Measurements from ENCODE around the gene DSG4. TPM values are rescaled to one million over a fixed set of nuclear protein-coding genes. Genes with fewer than 3 reads are reported as not detected.

Gene DSG4
- total RNA-seq, 2 experiments from 2014 or later = not detected

GRCh38 chr18:31410716-31411483 lies 34.3 kb downstream of the DSG4 start:
- ChIA-PET POLR2A (no interaction called here), CTCF (interaction anchor here (1.1 kb wide), 1 partner anchor 13 kb away, joined by 4 read pairs; no protein-coding TSS in a partner anchor)
- no peaks in the 10 kb centered on the region for H3K4me1 Mint-ChIP-seq
- no peaks in the 10 kb centered on the region for H3K27me3 Mint-ChIP-seq
- no peak for DNase-seq
- no peaks in the 10 kb centered on the region for H3K36me3 Mint-ChIP-seq (ENCODE audit: low read depth)
- no peak for ATAC-seq
- intact Hi-C loops (cut with DNase I, micrococcal nuclease) = no loop called here
- H3K4me3 Mint-ChIP-seq = no peak overlapping the region
- H3K9me3 Mint-ChIP-seq (ENCODE audit: low read depth) = peaks cover 2% of the 10 kb centered on the region
- H3K27ac Mint-ChIP-seq = no peak overlapping the region

GRCh38 chr18:31413137-31413536 lies 36.6 kb downstream of the DSG4 start:
- DNase-seq = no peak
- Mint-ChIP-seq H3K36me3 (ENCODE audit: low read depth) (no peaks in the 10 kb centered on the region), H3K27me3 (no peaks in the 10 kb centered on the region), H3K27ac (no peak overlapping the region), H3K4me1 (no peaks in the 10 kb centered on the region), H3K9me3 (ENCODE audit: low read depth) (peaks cover 4% of the 10 kb centered on the region), H3K4me3 (no peak overlapping the region)
- POLR2A ChIA-PET = no interaction called here
- ATAC-seq = no peak
- intact Hi-C loops (cut with DNase I, micrococcal nuclease) = no loop called here
- CTCF ChIA-PET = no interaction called here

GRCh38 chr18:31417850-31418249 lies 41.3 kb downstream of the DSG4 start:
- DNase-seq (no peak), ATAC-seq (no peak)
- Mint-ChIP-seq H3K27ac (no peak overlapping the region), H3K27me3 (no peaks in the 10 kb centered on the region), H3K9me3 (ENCODE audit: low read depth) (peaks cover 2% of the 10 kb centered on the region), H3K4me3 (no peak overlapping the region), H3K4me1 (no peaks in the 10 kb centered on the region), H3K36me3 (ENCODE audit: low read depth) (no peaks in the 10 kb centered on the region)
- intact Hi-C loops (cut with DNase I, micrococcal nuclease) = no loop called here
- POLR2A ChIA-PET = no interaction called here
- CTCF ChIA-PET = no interaction called here

- POLR2A ChIA-PET = no interaction called here
- no peak for ATAC-seq
- Mint-ChIP-seq H3K9me3 (ENCODE audit: low read depth) (peaks cover 2% of the 10 kb centered on the region), H3K4me3 (no peak overlapping the region), H3K36me3 (ENCODE audit: low read depth) (no peaks in the 10 kb centered on the region), H3K27ac (no peak overlapping the region), H3K27me3 (no peaks in the 10 kb centered on the region), H3K4me1 (no peaks in the 10 kb centered on the region)
- CTCF ChIA-PET = no interaction called here
- DNase-seq = no peak
- intact Hi-C loops (cut with DNase I, micrococcal nuclease) = no loop called here
Measured at GRCh38 chr18:31419457-31419932, 42.9 kb downstream of the DSG4 start.

- CTCF ChIA-PET = no interaction called here
- no peak overlapping the region for H3K4me3 Mint-ChIP-seq
- DNase-seq (no peak), ATAC-seq (no peak)
- H3K9me3 Mint-ChIP-seq (ENCODE audit: low read depth) = peaks cover 2% of the 10 kb centered on the region
- no peaks in the 10 kb centered on the region for H3K4me1 Mint-ChIP-seq
- no peaks in the 10 kb centered on the region for H3K27me3 Mint-ChIP-seq
- POLR2A ChIA-PET = no interaction called here
- intact Hi-C loops (cut with DNase I, micrococcal nuclease) = loop anchor here in 1 of 2 experiments (5.0 kb wide), 1 partner anchor 302 kb away; no protein-coding TSS in a partner anchor
- H3K36me3 Mint-ChIP-seq (ENCODE audit: low read depth) = no peaks in the 10 kb centered on the region
- H3K27ac Mint-ChIP-seq = no peak overlapping the region
Measured at GRCh38 chr18:31420032-31420431, 43.5 kb downstream of the DSG4 start.

GRCh38 chr18:31420524-31420923 lies 43.9 kb downstream of the DSG4 start:
- H3K4me1 Mint-ChIP-seq = no peaks in the 10 kb centered on the region
- no peak overlapping the region for H3K4me3 Mint-ChIP-seq
- CTCF ChIA-PET = no interaction called here
- H3K9me3 Mint-ChIP-seq (ENCODE audit: low read depth) = peaks cover 2% of the 10 kb centered on the region
- intact Hi-C loops (cut with DNase I, micrococcal nuclease) = loop anchor here in 1 of 2 experiments (5.0 kb wide), 1 partner anchor 302 kb away; no protein-coding TSS in a partner anchor
- POLR2A ChIA-PET = no interaction called here
- no peaks in the 10 kb centered on the region for H3K36me3 Mint-ChIP-seq (ENCODE audit: low read depth)
- no peak for DNase-seq
- no peaks in the 10 kb centered on the region for H3K27me3 Mint-ChIP-seq
- no peak for ATAC-seq
- no peak overlapping the region for H3K27ac Mint-ChIP-seq

GRCh38 chr18:31424383-31424988 lies 47.9 kb downstream of the DSG4 start:
- DNase-seq = peak; percentile 51
- H3K9me3 Mint-ChIP-seq (ENCODE audit: low read depth) = no peaks in the 10 kb centered on the region
- H3K4me3 Mint-ChIP-seq = no peak overlapping the region
- ATAC-seq = no peak
- H3K36me3 Mint-ChIP-seq (ENCODE audit: low read depth) = no peaks in the 10 kb centered on the region
- intact Hi-C loops (cut with DNase I, micrococcal nuclease) = loop anchor here in 1 of 2 experiments (5.0 kb wide), 1 partner anchor 298 kb away; no protein-coding TSS in a partner anchor
- H3K27me3 Mint-ChIP-seq = no peaks in the 10 kb centered on the region
- H3K4me1 Mint-ChIP-seq = no peaks in the 10 kb centered on the region
- no peak overlapping the region for H3K27ac Mint-ChIP-seq
- POLR2A ChIA-PET = no interaction called here
- CTCF ChIA-PET = interaction anchor here (0.7 to 1.4 kb wide), 8 partner anchors 9 to 298 kb away, joined by 3 to 5 read pairs (median 3); no protein-coding TSS in a partner anchor

- DNase-seq (no peak), ATAC-seq (no peak)
- Mint-ChIP-seq H3K4me1 (no peaks in the 10 kb centered on the region), H3K4me3 (no peak overlapping the region), H3K36me3 (ENCODE audit: low read depth) (no peaks in the 10 kb centered on the region), H3K27me3 (no peaks in the 10 kb centered on the region), H3K27ac (no peak overlapping the region), H3K9me3 (ENCODE audit: low read depth) (no peaks in the 10 kb centered on the region)
- ChIA-PET POLR2A (no interaction called here), CTCF (interaction anchor here (1.4 to 1.6 kb wide), 2 partner anchors 23 to 297 kb away, joined by 3 read pairs; no protein-coding TSS in a partner anchor)
- intact Hi-C loops (cut with DNase I, micrococcal nuclease) = loop anchor here in 1 of 2 experiments (5.0 kb wide), 1 partner anchor 121 kb away; no protein-coding TSS in a partner anchor
Measured at GRCh38 chr18:31426021-31426420, 49.4 kb downstream of the DSG4 start.

GRCh38 chr18:31426871-31427406 lies 50.4 kb downstream of the DSG4 start:
- intact Hi-C loops (cut with DNase I, micrococcal nuclease) = loop anchor here in 1 of 2 experiments (5.0 kb wide), 1 partner anchor 120 kb away; no protein-coding TSS in a partner anchor
- Mint-ChIP-seq H3K4me1 (no peaks in the 10 kb centered on the region), H3K4me3 (no peak overlapping the region), H3K27me3 (no peaks in the 10 kb centered on the region), H3K27ac (no peak overlapping the region), H3K9me3 (ENCODE audit: low read depth) (no peaks in the 10 kb centered on the region), H3K36me3 (ENCODE audit: low read depth) (no peaks in the 10 kb centered on the region)
- ChIA-PET POLR2A (no interaction called here), CTCF (interaction anchor here (1.6 kb wide), 1 partner anchor 296 kb away, joined by 3 read pairs; no protein-coding TSS in a partner anchor)
- DNase-seq = no peak
- no peak for ATAC-seq

- DNase-seq (no peak), ATAC-seq (no peak)
- Mint-ChIP-seq H3K4me1 (no peaks in the 10 kb centered on the region), H3K36me3 (ENCODE audit: low read depth) (no peaks in the 10 kb centered on the region), H3K9me3 (ENCODE audit: low read depth) (peaks cover 1% of the 10 kb centered on the region), H3K27ac (no peak overlapping the region), H3K4me3 (no peak overlapping the region), H3K27me3 (no peaks in the 10 kb centered on the region)
- intact Hi-C loops (cut with DNase I, micrococcal nuclease) = loop anchor here in 1 of 2 experiments (5.0 kb wide), 1 partner anchor 119 kb away; no protein-coding TSS in a partner anchor
- POLR2A ChIA-PET = no interaction called here
- CTCF ChIA-PET = no interaction called here
Measured at GRCh38 chr18:31428211-31428610, 51.6 kb downstream of the DSG4 start.

- intact Hi-C loops (cut with DNase I, micrococcal nuclease) = loop anchor here in 1 of 2 experiments (5.0 kb wide), 1 partner anchor 118 kb away; no protein-coding TSS in a partner anchor
- H3K36me3 Mint-ChIP-seq (ENCODE audit: low read depth) = no peaks in the 10 kb centered on the region
- H3K27ac Mint-ChIP-seq = no peak overlapping the region
- ATAC-seq (no peak), DNase-seq (no peak)
- no peak overlapping the region for H3K4me3 Mint-ChIP-seq
- H3K4me1 Mint-ChIP-seq = no peaks in the 10 kb centered on the region
- H3K9me3 Mint-ChIP-seq (ENCODE audit: low read depth) = peaks cover 1% of the 10 kb centered on the region
- POLR2A ChIA-PET = no interaction called here
- no peaks in the 10 kb centered on the region for H3K27me3 Mint-ChIP-seq
- CTCF ChIA-PET = interaction anchor here (0.6 kb wide), 1 partner anchor 392 kb away, joined by 3 read pairs; no protein-coding TSS in a partner anchor
Measured at GRCh38 chr18:31429623-31430022, 53.0 kb downstream of the DSG4 start.
